IMR-90 (cell line): ENCODE data around the gene DBX1. TPM values are rescaled to one million over a fixed set of nuclear protein-coding genes. Genes with fewer than 3 reads are reported as not detected.

Experiments used
- ATAC-seq: fragments of 200-7000 bp; cut with Tn5 transposase; 2 replicates; pipeline ENCODE4 v1.9.1; 2020; ENCODE audit warnings: low read depth, mild to moderate bottlenecking, moderate library complexity
- BruUV-seq: library from RNA; stranded (reverse); fragments of 400-500 nt; replicated peaks from 2 replicates; lab custom pipeline; 2021; lab: Mats Ljungman, UMichigan
- CTCF ChIA-PET: fragments of 300-600 bp; formaldehyde crosslinking; extraction: SDS; loops from one replicate; lab custom pipeline; 2021; ENCODE audit warnings: antibody characterized with exemption; lab: Yijun Ruan, JAX
- POLR2A ChIA-PET: fragments of 300-600 bp; sonication (Branson Sonifier 250); formaldehyde crosslinking; loops from one replicate; lab custom pipeline; 2022; ENCODE audit warnings: antibody characterized with exemption; ENCODE audit not compliant: unreplicated experiment; lab: Charles Lee
- DNase-seq: peaks from one replicate; pipeline ENCODE4 v3.0.0; 2013
- H2AFZ ChIP-seq: replicated peaks from 2 replicates; pipeline ENCODE3; 2013; ENCODE audit warnings: low read length, mild to moderate bottlenecking; ENCODE audit not compliant: poor library complexity
- H2AK5ac ChIP-seq: 2 replicates; pipeline ENCODE4 v1.6.1; 2013; ENCODE audit warnings: low read depth, low read length, inconsistent platforms
- H2AK9ac ChIP-seq: replicated peaks from 2 replicates; pipeline ENCODE3; 2013; ENCODE audit warnings: mild to moderate bottlenecking, low read depth, low read length, moderate library complexity; ENCODE audit not compliant: poor library complexity
- H2BK120ac ChIP-seq: 2 replicates; pipeline ENCODE4 v1.6.1; 2013; ENCODE audit warnings: low read depth, low read length, inconsistent platforms
- H2BK15ac ChIP-seq: 3 replicates; pipeline ENCODE4 v1.6.1; 2013; ENCODE audit warnings: low read depth, low read length, inconsistent platforms
- H2BK20ac ChIP-seq: 2 replicates; pipeline ENCODE4 v1.6.1; 2013; ENCODE audit warnings: low read depth, mild to moderate bottlenecking, inconsistent platforms, low read length, moderate library complexity
- H2BK5ac ChIP-seq: 2 replicates; pipeline ENCODE4 v1.6.1; 2013; ENCODE audit warnings: mild to moderate bottlenecking, low read depth, low read length, inconsistent platforms; ENCODE audit not compliant: poor library complexity, severe bottlenecking
- H3K14ac ChIP-seq: replicated peaks from 2 replicates; pipeline ENCODE4 v1.6.1; 2013; ENCODE audit warnings: low read depth, low read length, inconsistent platforms
- H3K18ac ChIP-seq: 2 replicates; pipeline ENCODE4 v1.6.1; 2013; ENCODE audit warnings: low read depth, low read length, control low read depth
- H3K23ac ChIP-seq: 2 replicates; pipeline ENCODE4 v1.6.1; 2013; ENCODE audit warnings: low read depth, low read length, inconsistent platforms
- H3K27ac ChIP-seq: 2 replicates; pipeline ENCODE4 v1.5.1; 2013; ENCODE audit warnings: mild to moderate bottlenecking, control low read depth, low read length; ENCODE audit not compliant: insufficient read depth
- H3K27me3 ChIP-seq: 2 replicates; pipeline ENCODE4 v1.6.1; 2013; ENCODE audit warnings: low read length; ENCODE audit not compliant: control insufficient read depth, insufficient read depth
- H3K36me3 ChIP-seq: 2 replicates; pipeline ENCODE4 v1.6.1; 2013; ENCODE audit warnings: low read length, mixed read lengths; ENCODE audit not compliant: control insufficient read depth, insufficient read depth
- H3K4ac ChIP-seq: 2 replicates; pipeline ENCODE4 v1.6.1; 2013; ENCODE audit warnings: low read depth, low read length, inconsistent platforms
- H3K4me1 ChIP-seq: 2 replicates; pipeline ENCODE4 v1.6.1; 2013; ENCODE audit warnings: low read length, mixed read lengths; ENCODE audit not compliant: control insufficient read depth, insufficient read depth
- H3K4me2 ChIP-seq: 2 replicates; pipeline ENCODE4 v1.6.1; 2013; ENCODE audit warnings: low read depth, mild to moderate bottlenecking, control low read depth, low read length, moderate library complexity
- H3K4me3 ChIP-seq: 2 replicates; pipeline ENCODE4 v1.5.1; 2013; ENCODE audit warnings: low read depth, mild to moderate bottlenecking, control low read depth, low read length, moderate library complexity; ENCODE audit not compliant: insufficient read depth
- H3K56ac ChIP-seq: 2 replicates; pipeline ENCODE4 v1.6.1; 2013; ENCODE audit warnings: low read length, inconsistent platforms; ENCODE audit not compliant: insufficient read depth; ENCODE audit errors: extremely low read depth
- H3K79me1 ChIP-seq, 2 experiments: 2 replicates each; pipeline ENCODE4 v1.6.1; 2013; ENCODE audit warnings: low read length in 2 of 2, inconsistent platforms in 1 of 2, low read depth in 1 of 2
- H3K9ac ChIP-seq: 2 replicates; pipeline ENCODE4 v1.6.1; 2013; ENCODE audit warnings: low read depth, low read length, control low read depth
- H3K9me1 ChIP-seq: 2 replicates; pipeline ENCODE4 v1.6.1; 2013; ENCODE audit warnings: low read length, inconsistent platforms; ENCODE audit not compliant: insufficient read depth
- H3K9me3 ChIP-seq: 2 replicates; pipeline ENCODE4 v1.6.1; 2013; ENCODE audit warnings: low read length; ENCODE audit not compliant: control insufficient read depth, insufficient read depth
- H4K20me1 ChIP-seq: 2 replicates; pipeline ENCODE4 v1.6.1; 2013; ENCODE audit warnings: low read length, inconsistent platforms; ENCODE audit not compliant: insufficient read depth
- H4K5ac ChIP-seq: 2 replicates; pipeline ENCODE4 v1.6.1; 2013; ENCODE audit warnings: mild to moderate bottlenecking, low read depth, low read length, control low read depth
- H4K8ac ChIP-seq, 2 experiments: 2 replicates each; pipeline ENCODE4 v1.6.1; 2013; ENCODE audit warnings: low read depth in 2 of 2, low read length in 2 of 2, control low read depth in 1 of 2, inconsistent platforms in 1 of 2
- H4K91ac ChIP-seq: 2 replicates; pipeline ENCODE4 v1.6.1; 2013; ENCODE audit warnings: low read depth, low read length, inconsistent platforms; ENCODE audit not compliant: insufficient read depth
- NFE2L2 ChIP-seq: fragments of 150-350 bp; IDR thresholded peaks from 2 replicates; pipeline ENCODE4 v1.6.1; 2016; ENCODE audit warnings: low read depth, mild to moderate bottlenecking, low read length
- POLR2A ChIP-seq: IDR thresholded peaks from 2 replicates; pipeline ENCODE4 v1.6.1; 2012; ENCODE audit warnings: mild to moderate bottlenecking, low read depth, low read length
- RCOR1 ChIP-seq: IDR thresholded peaks from 2 replicates; pipeline ENCODE4 v1.6.1; 2012; ENCODE audit warnings: mild to moderate bottlenecking, low read length, improper control_type of control experiment; ENCODE audit not compliant: insufficient replicate concordance
- SMC3 ChIP-seq: fragments of 150-350 bp; IDR thresholded peaks from 2 replicates; pipeline ENCODE4 v1.6.1; 2016; ENCODE audit warnings: low read depth, mild to moderate bottlenecking, antibody characterized with exemption, low read length, moderate library complexity
- WGBS, 2 experiments: methylation state at CpG; one replicate each; pipeline versions ENCODE4 v1.1.5 to v1.1.7; 2013; ENCODE audit warnings: missing lambda C conversion rate in 2 of 2; ENCODE audit not compliant: insufficient read length in 1 of 2; ENCODE audit errors: extremely low coverage in 2 of 2; 5-methylcytosine and 5-hydroxymethylcytosine counted together
- dilution Hi-C: fragments of 300-500 bp; cut with HindIII; formaldehyde crosslinking; loops from one replicate; pipeline ENCODE4 v1.14.3; 2018; ENCODE audit warnings: low sequenced_read_pairs; ENCODE audit not compliant: unreplicated experiment
- in situ Hi-C: fragments of 300-500 bp; cut with MboI; formaldehyde crosslinking; loops from 3 replicates; pipeline ENCODE4 v1.14.3; 2019; ENCODE audit warnings: low sequenced_read_pairs, inconsistent platforms, mixed read lengths
- intact Hi-C: fragments of 100-400 bp; cut with micrococcal nuclease; formaldehyde crosslinking; loops from 2 replicates; pipeline ENCODE4 v1.10.0; 2022
- polyA plus RNA-seq, 3 experiments: library from polyadenylated mRNA; depleted of rRNA; stranded (reverse); fragments of >200 nt; gene quantifications; 2 replicates each; pipeline ENCODE4 v1.2.3, GENCODE V29; 2012; ENCODE audit warnings: low replicate concordance in 1 of 3
- total RNA-seq: library from RNA; depleted of rRNA; stranded (reverse); fragments of >200 nt; gene quantifications from 2 replicates; pipeline ENCODE4 v1.2.3, GENCODE V29; 2012
- TF ChIP-seq, protein P1 (sequence below): fragments of 150-350 bp; IDR thresholded peaks from 2 replicates; pipeline ENCODE4 v1.6.1; 2017; ENCODE audit warnings: mild to moderate bottlenecking, antibody characterized with exemption, low read length, low read depth

The DBX1 gene
- total and polyA plus RNA-seq, 2 of the 4 experiments (the other 2 are of a cell fraction): not detected

DNA sequence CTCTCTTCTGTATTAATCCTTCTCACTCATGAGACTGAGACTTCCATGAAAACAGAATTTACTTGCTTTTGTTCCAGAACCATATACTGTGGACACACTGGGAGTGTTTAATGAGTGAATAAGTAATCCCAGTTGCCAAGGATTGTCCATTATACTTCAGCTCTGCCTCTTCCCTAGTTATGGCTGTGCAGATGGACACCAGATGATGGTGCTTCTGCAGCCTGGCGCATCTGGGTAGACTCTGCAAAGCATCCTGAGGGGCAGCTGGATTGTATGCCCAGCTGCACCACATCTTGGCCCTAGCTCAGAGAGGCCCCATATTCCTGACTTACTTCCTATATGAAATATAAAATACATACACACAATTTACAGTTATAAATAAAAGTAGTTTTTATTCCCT is 43.5 kb downstream of the DBX1 start:
- Histone ChIP-seq H3K56ac (no peak overlapping the region), H3K9me1 (peaks cover 17% of the 10 kb centered on the region), H3K9ac (no peak overlapping the region), H3K79me1 (peaks cover 3 to 6% of the 10 kb centered on the region in 2 experiments; a peak in 3 of 4 replicates), H3K4me3 (no peak overlapping the region), H2BK20ac (no peak overlapping the region), H4K20me1 (peaks cover 3% of the 10 kb centered on the region), H4K5ac (no peak overlapping the region), H3K4ac (no peak overlapping the region), H3K23ac (no peak overlapping the region), H2AK5ac (no peak overlapping the region), H2AK9ac (no peak overlapping the region), H3K18ac (no peak overlapping the region), H2BK15ac (no peak overlapping the region), H3K14ac (no peak overlapping the region), H3K36me3 (peaks cover 24% of the 10 kb centered on the region), H3K9me3 (no peaks in the 10 kb centered on the region), H2BK5ac (no peak overlapping the region), H3K4me2 (no peak overlapping the region), H3K27me3 (no peaks in the 10 kb centered on the region), H3K27ac (no peak overlapping the region), H2AFZ (no peak overlapping the region), H2BK120ac (no peak overlapping the region), H4K8ac (no peak overlapping the region), H4K91ac (no peak overlapping the region), H3K4me1 (peaks cover 8% of the 10 kb centered on the region)
- DNase-seq: no peak
- in situ Hi-C loops (no loop called here), intact Hi-C loops (no loop called here), dilution Hi-C loops (no loop called here)
- WGBS, 2 experiments: no CpG with 5 or more reads among the region's 1 CpG
- ATAC-seq: no peak
- BruUV-seq: no TSS peak
- ChIA-PET POLR2A (no interaction called here), CTCF (interaction anchor here (0.6 to 1.1 kb wide), 3 partner anchors 11 to 20 kb away, joined by 3 read pairs; no protein-coding TSS in a partner anchor)
- TF ChIP-seq POLR2A: no peak
- no peak for TF ChIP-seq NFE2L2
- TF ChIP-seq RCOR1: no peak
- TF ChIP-seq, protein P1, sequence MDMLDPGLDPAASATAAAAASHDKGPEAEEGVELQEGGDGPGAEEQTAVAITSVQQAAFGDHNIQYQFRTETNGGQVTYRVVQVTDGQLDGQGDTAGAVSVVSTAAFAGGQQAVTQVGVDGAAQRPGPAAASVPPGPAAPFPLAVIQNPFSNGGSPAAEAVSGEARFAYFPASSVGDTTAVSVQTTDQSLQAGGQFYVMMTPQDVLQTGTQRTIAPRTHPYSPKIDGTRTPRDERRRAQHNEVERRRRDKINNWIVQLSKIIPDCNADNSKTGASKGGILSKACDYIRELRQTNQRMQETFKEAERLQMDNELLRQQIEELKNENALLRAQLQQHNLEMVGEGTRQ: no peak
- TF ChIP-seq SMC3: no peak
